Stimulated activated naive B cell treated with anti-CD40 and anti-IgM and Interleukin-4, amounts not matched to agents 10 μg/mL and 1 μg/mL and 100 μg/mL, for 72 hours (primary cell): Measurements from ENCODE around the gene TMEM182.

Experiments
- ATAC-seq, 2 donors: fragments of 150-1000 bp; cut with Tn5 transposase; replicated peaks; 2 replicates each; pipeline ENCODE4 v1.10.0; 2021; ENCODE audit warnings: moderate library complexity in 1 of 2
- DNase-seq: peaks from one replicate; pipeline ENCODE4 v3.0.0; 2021
- H3K27ac Mint-ChIP-seq: one replicate; pipeline ENCODE4 v1.8.0; 2022; ENCODE audit warnings: mild to moderate bottlenecking, mixed read lengths
- H3K27me3 Mint-ChIP-seq, 2 donors: one replicate each; pipeline ENCODE4 v1.8.0; 2022; ENCODE audit warnings: mixed read lengths in 2 of 2
- H3K36me3 Mint-ChIP-seq, 2 donors: one replicate each; pipeline ENCODE4 v1.8.0; 2022; ENCODE audit warnings: mixed read lengths in 2 of 2, mild to moderate bottlenecking in 1 of 2
- H3K4me1 Mint-ChIP-seq, 2 donors: one replicate each; pipeline ENCODE4 v1.8.0; 2022; ENCODE audit warnings: mixed read lengths in 2 of 2, mild to moderate bottlenecking in 1 of 2
- H3K4me3 Mint-ChIP-seq, 2 donors: one replicate each; pipeline ENCODE4 v1.8.0; 2022; ENCODE audit warnings: mild to moderate bottlenecking in 2 of 2, mixed read lengths in 2 of 2, moderate library complexity in 1 of 2
- H3K9me3 Mint-ChIP-seq, 2 donors: one replicate each; pipeline ENCODE4 v1.8.0; 2022; ENCODE audit warnings: mixed read lengths in 2 of 2, mild to moderate bottlenecking in 1 of 2

Gene TMEM182

DNA sequence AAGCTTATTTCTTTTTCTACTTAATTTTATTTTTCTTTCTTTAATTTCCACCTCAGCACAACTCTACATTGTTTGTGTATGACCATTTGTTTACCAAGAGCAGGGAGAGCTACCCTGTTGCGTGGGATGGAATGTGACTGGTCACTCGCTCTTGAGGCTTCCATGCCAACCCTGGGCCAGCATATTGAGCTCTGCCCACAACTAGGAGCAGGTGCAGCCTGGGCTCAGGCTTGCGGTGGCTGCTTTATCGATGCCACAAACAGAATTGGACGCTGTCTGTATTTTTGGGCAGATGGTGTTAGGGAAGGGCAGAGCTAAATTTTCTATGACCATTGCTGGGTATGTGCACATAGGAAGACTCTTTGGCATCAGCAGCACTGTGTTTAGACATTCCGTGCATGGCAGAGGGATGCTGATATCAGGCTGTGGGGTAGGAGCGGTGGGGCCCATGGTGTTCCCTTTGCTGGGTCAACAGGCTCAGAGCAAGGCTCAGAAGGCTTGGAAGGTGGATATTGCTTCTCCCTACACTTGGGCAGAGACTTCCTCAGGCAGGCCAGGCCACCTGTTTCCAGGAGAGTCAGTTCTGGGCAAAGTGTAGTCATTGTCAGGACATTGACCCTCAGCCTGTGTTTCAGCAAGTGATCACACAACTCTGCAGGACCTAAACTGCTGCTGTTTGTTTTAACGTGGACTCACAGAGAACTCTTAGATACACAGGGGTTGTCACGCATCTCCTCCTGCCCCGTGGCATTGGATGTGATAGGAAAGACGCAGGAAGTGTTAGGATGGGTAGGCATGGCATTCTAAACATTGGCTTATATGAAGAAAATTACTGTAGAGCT lies 40.2 kb downstream of the TMEM182 start:
- Mint-ChIP-seq H3K27me3 (no peaks in the 10 kb centered on the region), H3K4me1 (peaks cover 3 to 6% of the 10 kb centered on the region in 2 donors), H3K27ac (no peak overlapping the region), H3K9me3 (peaks cover 33 to 38% of the 10 kb centered on the region in 2 donors), H3K36me3 (peaks cover 62 to 77% of the 10 kb centered on the region in 2 donors), H3K4me3 (no peak overlapping the region)
- DNase-seq (no peak), ATAC-seq (no peak)

DNA sequence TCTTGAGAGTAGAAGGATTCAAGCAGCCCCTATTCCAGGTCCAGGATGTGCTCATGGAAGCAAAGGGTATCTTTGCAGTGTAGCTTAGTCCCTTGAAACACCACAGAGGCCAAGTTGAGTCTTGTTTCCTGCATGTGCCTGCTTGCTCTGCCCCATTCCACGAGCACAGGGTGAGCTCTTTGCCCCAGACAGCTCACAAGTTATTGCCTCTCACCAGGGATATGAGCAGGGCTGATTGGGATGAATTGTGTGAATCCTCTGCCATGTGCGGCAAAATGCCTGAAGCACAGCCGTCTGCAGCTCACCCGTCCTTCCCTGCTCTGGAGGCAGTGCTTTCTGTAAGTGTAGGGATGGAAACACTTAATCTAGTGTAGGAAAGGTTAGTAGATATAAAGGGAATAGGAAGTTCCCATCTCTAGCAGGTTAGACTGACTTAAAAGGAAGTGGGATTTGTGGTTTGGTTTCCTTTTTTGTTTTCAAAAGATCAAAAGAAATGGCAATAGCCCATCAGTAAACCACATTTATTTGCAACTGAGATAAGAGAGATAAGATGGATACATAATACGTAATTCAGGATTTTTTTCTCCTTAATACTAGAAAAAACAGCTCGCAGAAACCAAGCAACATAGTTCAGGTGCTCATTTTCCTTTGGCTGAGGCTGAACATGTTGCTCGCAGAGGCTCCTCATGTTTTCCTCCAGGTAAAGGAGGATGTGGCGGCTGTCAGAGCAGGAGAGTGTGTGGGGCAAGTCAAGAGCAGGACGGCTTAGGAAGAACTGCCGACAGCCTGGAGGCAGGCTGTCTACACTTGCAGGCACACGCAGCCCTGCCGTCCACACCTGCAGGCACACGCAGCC lies 41.4 kb downstream of the TMEM182 start:
- Mint-ChIP-seq H3K4me1 (peaks cover 3 to 6% of the 10 kb centered on the region in 2 donors), H3K27me3 (no peaks in the 10 kb centered on the region), H3K36me3 (peaks cover 51 to 66% of the 10 kb centered on the region in 2 donors), H3K4me3 (no peak overlapping the region), H3K9me3 (peaks cover 30 to 34% of the 10 kb centered on the region in 2 donors), H3K27ac (no peak overlapping the region)
- DNase-seq (no peak), ATAC-seq (no peak)

DNA sequence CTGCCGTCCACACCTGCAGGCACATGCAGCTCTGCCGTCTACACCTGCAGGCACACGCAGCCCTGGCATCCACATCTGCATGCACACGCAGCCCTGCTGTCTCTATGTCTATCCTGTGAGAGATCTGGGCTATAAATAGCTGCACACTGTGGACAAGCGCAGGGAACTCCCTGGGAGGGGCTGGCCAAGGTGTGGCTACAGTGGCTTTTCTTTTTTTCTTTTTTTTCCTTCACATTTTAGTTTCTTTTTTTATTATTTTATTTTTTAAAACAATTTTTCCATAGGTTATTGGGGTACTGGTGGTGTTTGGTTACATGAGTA lies 42.0 kb downstream of the TMEM182 start:
- Mint-ChIP-seq H3K27ac (no peak overlapping the region), H3K4me3 (no peak overlapping the region), H3K36me3 (peaks cover 46 to 62% of the 10 kb centered on the region in 2 donors), H3K27me3 (no peaks in the 10 kb centered on the region), H3K9me3 (peaks cover 30 to 34% of the 10 kb centered on the region in 2 donors), H3K4me1 (peaks cover 3 to 6% of the 10 kb centered on the region in 2 donors)
- DNase-seq (no peak), ATAC-seq (no peak)

DNA sequence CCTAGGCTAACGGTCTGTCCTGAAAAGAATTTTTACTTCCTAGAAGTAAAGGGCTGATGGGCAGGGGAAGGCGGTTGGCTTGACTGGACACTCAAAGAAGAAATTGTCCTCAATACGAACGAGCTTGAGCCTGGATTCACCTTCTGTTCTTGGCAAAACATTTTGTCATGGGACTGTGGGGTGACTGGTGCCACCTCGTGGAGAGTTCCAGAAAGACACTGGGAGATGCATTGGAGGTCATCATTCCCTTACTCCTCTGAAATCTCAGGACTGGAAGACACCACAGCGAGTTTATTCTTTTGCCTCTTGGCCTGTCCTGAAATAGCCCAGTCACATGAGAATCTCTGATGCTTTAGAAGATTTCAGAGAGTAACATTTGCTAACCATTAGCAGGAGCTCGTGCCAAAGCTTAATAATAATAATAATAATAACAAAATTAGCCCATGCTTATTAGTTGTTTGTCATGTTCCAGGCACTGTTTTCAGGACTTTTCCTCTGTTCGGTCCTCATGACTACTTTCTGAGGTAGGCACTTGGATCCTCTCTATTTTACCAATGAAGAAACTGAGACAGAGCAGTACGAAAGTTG lies 44.5 kb downstream of the TMEM182 start:
- Mint-ChIP-seq H3K9me3 (peaks cover 13 to 14% of the 10 kb centered on the region in 2 donors), H3K27ac (no peak overlapping the region), H3K4me1 (peaks cover 3 to 6% of the 10 kb centered on the region in 2 donors), H3K36me3 (peaks cover 24 to 37% of the 10 kb centered on the region in 2 donors), H3K4me3 (no peak overlapping the region), H3K27me3 (no peaks in the 10 kb centered on the region)
- DNase-seq (peak; percentile 21), ATAC-seq (peak; percentile 51 to 59)

DNA sequence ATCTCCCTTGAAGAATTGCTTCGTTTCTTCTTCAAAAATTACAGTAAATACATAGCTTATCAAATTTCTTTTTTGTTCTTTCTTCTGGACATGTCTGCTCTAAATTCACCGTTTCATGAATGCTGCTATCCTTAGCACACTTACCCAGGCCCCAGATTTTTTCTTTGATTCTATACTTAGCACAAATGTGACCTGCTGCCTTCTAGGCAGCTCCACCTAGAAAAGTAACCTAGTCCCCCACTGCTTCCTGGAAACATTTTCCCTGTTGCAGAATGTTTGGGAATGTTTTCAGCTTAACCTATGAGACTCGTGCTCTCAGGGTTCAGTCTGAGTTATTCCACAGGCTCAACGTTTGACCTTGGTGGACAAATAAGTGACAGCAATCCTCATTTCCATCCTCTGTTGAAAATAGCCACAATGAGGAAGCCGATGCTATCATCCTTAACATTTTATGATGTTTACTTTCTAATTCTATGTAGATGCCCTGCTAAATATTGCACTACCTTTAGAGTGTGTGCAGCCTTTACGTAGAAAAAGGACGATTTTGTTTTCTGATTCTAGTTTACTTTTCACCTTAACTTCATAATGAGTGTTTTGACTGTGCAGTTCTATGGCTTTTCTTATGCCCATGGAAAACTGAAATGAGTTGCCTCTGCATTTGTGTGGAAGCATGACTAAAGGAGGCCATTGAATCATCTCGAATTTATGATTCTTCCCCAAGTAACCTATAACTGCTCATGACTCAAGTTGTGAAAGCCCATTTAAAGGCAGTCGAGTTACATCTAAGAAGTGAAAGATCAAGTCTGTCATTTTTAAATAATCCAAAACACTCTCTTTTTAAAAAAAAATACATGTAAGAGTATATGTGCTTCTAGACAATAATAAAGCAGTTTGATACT lies 47.7 kb downstream of the TMEM182 start:
- peaks cover 0 to 11% of the 10 kb centered on the region in 2 donors for H3K36me3 Mint-ChIP-seq
- H3K4me1 Mint-ChIP-seq = no peaks in the 10 kb centered on the region
- H3K27me3 Mint-ChIP-seq = no peaks in the 10 kb centered on the region
- ATAC-seq = no peak
- DNase-seq = no peak
- no peak overlapping the region for H3K27ac Mint-ChIP-seq
- H3K9me3 Mint-ChIP-seq = no peaks in the 10 kb centered on the region
- H3K4me3 Mint-ChIP-seq = no peak overlapping the region

DNA sequence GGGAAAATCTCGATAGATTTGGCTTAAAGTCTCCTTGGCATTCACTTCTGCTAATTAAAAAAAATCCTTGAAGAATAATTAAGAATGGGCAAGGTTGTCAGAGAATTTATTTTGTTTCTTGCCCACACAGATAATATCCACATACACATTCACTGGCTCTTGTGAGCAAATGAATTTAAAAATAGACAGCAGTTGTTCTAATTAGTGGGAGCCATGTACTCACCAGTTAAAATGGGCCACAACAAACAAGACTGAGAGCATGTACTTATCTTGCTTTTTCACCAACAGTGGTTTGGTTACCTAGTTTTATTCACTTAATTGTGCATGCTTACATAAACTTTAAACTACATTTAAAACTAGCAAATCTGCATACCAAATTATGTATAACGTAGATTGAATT lies 53.5 kb downstream of the TMEM182 start:
- H3K27me3 Mint-ChIP-seq = no peaks in the 10 kb centered on the region
- H3K27ac Mint-ChIP-seq = no peak overlapping the region
- H3K9me3 Mint-ChIP-seq = no peaks in the 10 kb centered on the region
- DNase-seq = no peak
- no peaks in the 10 kb centered on the region for H3K4me1 Mint-ChIP-seq
- peaks cover 4 to 6% of the 10 kb centered on the region in 2 donors for H3K36me3 Mint-ChIP-seq
- no peak for ATAC-seq
- H3K4me3 Mint-ChIP-seq = no peak overlapping the region

DNA sequence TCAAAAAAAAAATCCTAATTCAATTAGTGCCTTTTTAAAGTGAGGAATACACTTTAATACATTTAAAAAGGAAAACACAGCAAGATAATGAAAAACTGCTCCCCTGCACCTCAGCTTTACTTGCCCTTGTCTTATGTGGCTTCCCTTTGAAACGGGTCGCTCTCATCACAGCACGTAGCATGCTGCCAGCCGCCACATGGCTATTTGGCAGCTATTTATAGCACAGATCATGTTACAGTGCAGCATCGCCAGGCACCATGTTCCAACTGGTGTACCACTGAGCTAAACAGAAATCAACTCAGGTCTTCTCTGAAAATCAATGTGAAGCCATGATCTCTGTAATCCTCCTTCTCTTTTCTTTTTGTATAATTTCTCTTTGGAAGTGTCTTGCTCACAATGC lies 65.1 kb downstream of the TMEM182 start:
- Mint-ChIP-seq H3K36me3 (no peaks in the 10 kb centered on the region), H3K9me3 (no peaks in the 10 kb centered on the region), H3K27me3 (no peaks in the 10 kb centered on the region), H3K27ac (no peak overlapping the region), H3K4me3 (no peak overlapping the region), H3K4me1 (no peaks in the 10 kb centered on the region)
- no peak for DNase-seq
- no peak for ATAC-seq

DNA sequence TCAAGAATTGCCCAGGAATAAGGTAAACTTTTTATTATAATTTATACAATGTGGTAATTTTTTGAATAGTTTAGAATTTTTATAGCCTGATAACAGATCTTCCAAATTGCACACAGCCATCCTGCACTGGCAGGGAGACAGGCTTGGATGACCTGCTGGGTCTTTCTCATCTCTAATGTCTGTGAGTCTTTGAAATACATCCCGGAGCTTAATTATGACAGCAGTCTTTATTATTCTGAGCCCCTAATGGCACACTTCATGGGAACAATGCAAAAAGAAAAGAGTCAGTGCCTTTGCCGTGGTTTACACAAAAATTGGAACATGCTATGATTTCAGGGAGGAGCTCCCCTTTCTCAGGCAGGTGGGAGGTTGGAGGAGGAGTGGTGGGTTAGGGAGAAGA lies 71.0 kb downstream of the TMEM182 start:
- Mint-ChIP-seq H3K27ac (no peak overlapping the region), H3K9me3 (no peaks in the 10 kb centered on the region)
- ATAC-seq = no peak

DNA sequence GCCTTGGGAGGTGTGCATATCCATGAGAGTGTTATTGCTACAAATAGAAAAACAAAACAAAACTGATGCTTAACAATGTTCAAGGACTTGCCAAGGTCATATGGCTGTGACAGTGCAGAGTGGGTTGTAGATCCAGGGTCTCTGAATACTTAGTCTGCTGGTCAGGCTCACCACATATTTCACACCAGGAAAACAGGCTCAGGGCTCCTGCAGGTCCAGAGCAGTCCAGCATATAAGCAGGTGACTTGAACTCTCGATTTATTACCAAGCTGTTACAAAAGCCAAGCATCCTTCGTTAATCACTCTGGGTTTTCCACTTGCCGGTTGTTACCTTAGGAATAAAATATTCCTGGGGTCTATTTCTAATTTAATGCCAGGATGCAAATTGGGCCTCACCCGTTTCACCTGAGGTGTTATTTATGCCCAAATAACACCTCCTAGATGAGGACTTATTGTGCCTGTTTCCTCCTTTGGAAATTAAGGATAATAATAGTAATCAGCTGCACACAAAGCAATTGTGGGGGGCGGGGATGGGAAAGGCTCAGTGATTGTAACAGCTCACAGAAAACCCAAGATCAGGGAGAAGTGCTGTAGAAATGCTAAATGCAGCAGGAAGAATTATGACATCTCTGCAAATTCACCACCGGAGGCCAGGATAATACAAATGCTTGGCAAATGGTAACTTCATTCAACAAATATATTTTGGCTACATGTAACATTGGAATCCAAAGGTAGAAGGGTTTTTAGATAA lies 72.9 kb downstream of the TMEM182 start:
- ATAC-seq = no peak
- Mint-ChIP-seq H3K36me3 (peaks cover 0 to 3% of the 10 kb centered on the region in 2 donors), H3K27me3 (no peaks in the 10 kb centered on the region), H3K4me1 (no peaks in the 10 kb centered on the region), H3K4me3 (no peak overlapping the region), H3K9me3 (no peaks in the 10 kb centered on the region), H3K27ac (no peak overlapping the region)
- DNase-seq = no peak

More for the DNA sequence above, 71.0 kb downstream of the TMEM182 start:
- no peaks in the 10 kb centered on the region for H3K27me3 Mint-ChIP-seq
- H3K36me3 Mint-ChIP-seq = peaks cover 0 to 3% of the 10 kb centered on the region in 2 donors
- H3K4me3 Mint-ChIP-seq = no peak overlapping the region
- no peak for DNase-seq
- no peaks in the 10 kb centered on the region for H3K4me1 Mint-ChIP-seq

DNA sequence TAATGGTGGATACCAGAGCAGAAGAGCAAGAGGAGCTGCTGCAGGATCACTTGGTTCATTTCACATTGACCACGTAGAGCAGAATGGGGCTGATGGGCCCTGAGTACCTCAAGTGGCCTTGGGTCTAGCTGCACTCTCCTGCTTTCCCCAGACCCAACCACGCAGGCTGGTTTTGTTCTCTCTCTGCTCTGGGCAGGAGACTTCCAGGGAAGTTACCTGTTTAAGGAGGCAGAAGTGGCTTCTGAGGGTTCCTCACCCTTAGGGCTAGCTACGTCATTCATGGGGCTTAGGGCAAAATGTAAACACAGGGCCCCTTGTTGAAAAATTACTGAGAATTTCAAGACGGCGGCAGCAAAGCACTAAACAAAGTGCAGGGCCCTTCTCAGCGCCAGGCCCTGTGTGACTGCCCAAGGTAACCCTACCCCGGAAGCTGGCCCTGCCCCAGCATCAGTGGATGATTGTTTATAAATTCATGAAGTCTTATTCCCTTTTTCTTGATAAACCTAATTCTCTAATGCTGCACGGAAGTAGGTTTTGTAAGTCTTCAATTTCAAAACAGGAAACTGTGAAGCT lies 75.9 kb downstream of the TMEM182 start:
- ATAC-seq (no peak), DNase-seq (no peak)
- no peaks in the 10 kb centered on the region for H3K27me3 Mint-ChIP-seq
- no peaks in the 10 kb centered on the region for H3K9me3 Mint-ChIP-seq
- no peak overlapping the region for H3K27ac Mint-ChIP-seq
- H3K4me3 Mint-ChIP-seq = no peak overlapping the region
- peaks cover 0 to 3% of the 10 kb centered on the region in 2 donors for H3K36me3 Mint-ChIP-seq
- H3K4me1 Mint-ChIP-seq = no peaks in the 10 kb centered on the region

DNA sequence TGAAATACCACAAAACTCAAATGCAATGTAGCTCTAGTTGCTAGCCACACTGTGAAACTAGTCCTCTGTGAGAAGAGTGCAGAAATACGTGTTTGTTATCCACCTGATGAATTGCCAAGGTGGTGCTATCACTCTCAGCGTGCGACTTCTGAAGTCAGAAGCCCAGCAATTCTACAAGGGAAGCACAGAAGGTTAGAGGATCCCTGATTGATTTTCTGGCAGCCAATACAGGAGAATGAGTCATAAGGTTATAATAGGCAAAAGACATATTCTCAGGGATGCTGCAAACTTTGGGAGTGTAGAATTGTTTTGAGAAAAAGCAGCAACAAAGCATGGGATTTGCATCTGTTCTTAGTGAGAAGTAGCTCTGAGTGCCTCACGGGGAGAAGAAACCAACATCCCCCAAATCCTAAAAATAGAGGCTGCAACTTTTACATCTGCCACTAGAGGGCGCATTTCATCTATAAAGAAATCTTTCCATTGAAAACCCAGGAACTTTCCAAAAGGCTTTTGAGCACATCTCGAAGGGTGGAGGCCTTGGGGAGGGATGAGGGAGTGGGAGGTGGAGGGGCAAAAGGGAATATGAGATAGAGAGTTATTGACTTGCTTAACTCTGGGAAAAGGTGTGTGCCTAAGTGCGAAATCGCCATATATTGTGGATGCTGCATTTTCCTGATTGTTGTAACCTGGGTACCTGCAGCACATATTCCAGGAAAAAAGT lies 78.0 kb downstream of the TMEM182 start:
- Mint-ChIP-seq H3K9me3 (no peaks in the 10 kb centered on the region), H3K27ac (no peak overlapping the region), H3K4me3 (no peak overlapping the region), H3K27me3 (no peaks in the 10 kb centered on the region), H3K36me3 (no peaks in the 10 kb centered on the region), H3K4me1 (no peaks in the 10 kb centered on the region)
- ATAC-seq (no peak), DNase-seq (peak; percentile 8)

DNA sequence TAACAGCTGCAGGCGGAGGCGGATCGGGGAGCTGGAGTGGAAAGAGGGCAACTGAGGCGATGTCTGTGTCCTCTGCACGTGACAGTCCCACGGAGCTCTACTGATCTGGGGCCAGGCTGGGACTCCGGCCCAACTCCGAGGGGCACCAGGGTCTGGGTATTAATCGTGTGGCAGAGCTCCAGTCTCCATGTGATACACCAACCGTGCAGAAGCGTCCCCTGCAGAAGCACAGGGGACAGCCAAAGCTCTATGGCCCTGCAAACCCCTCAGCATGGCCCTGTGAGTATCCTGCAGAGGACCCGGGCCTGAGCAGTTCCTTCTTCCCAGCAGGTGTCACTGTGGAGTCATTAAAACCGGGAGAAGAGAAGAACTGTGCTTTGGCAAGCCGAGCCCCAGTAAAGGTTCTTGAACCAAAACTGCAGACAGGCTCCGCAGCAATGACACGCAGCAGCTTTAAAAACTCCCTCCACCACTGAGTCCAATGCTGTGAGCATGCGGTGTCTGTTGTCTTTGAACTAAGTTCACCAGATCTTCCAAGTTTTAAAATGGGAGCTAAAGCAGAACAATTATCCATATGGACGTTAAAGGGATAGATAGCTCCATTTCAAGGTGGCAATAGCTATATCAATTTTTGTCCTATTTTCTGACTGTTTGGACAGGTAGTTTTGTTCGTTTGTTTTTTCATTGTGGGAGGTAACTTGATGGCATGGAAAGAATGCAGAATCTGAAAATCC lies 79.4 kb downstream of the TMEM182 start:
- no peaks in the 10 kb centered on the region for H3K27me3 Mint-ChIP-seq
- H3K4me3 Mint-ChIP-seq = no peak overlapping the region
- no peak overlapping the region for H3K27ac Mint-ChIP-seq
- no peaks in the 10 kb centered on the region for H3K36me3 Mint-ChIP-seq
- H3K9me3 Mint-ChIP-seq = no peaks in the 10 kb centered on the region
- ATAC-seq (peak; percentile 85 to 88), DNase-seq (peak; percentile 18)
- H3K4me1 Mint-ChIP-seq = no peaks in the 10 kb centered on the region
